Right lung (tissue), 5 donors: ENCODE data around the gene ITPKC. TPM values are rescaled to one million over a fixed set of nuclear protein-coding genes. Genes with fewer than 3 reads are reported as not detected.
"Not testable (repeated sequence)": the region's sequence is repeated elsewhere in the genome, so short reads cannot be mapped to it uniquely, and the experiment has no call there.

Source experiments
- DNase-seq, 2 donors: peaks; one replicate each; pipeline ENCODE4 v3.0.0-alpha.2; 2013
- polyA plus RNA-seq, 5 donors: library from polyadenylated mRNA; unstranded; fragments of 120-200 nt; gene quantifications; one replicate each; pipeline versions ENCODE4 v1.2.1 to v1.2.3, GENCODE V29; 2013; ENCODE audit warnings: inconsistent platforms in 1 of 5, low replicate concordance in 1 of 5; ENCODE audit not compliant: insufficient read length in 5 of 5, insufficient read depth in 1 of 5

ITPKC gene
- polyA plus RNA-seq, 5 donors: 9.4 to 14.5 (median 13.3) TPM

DNA sequence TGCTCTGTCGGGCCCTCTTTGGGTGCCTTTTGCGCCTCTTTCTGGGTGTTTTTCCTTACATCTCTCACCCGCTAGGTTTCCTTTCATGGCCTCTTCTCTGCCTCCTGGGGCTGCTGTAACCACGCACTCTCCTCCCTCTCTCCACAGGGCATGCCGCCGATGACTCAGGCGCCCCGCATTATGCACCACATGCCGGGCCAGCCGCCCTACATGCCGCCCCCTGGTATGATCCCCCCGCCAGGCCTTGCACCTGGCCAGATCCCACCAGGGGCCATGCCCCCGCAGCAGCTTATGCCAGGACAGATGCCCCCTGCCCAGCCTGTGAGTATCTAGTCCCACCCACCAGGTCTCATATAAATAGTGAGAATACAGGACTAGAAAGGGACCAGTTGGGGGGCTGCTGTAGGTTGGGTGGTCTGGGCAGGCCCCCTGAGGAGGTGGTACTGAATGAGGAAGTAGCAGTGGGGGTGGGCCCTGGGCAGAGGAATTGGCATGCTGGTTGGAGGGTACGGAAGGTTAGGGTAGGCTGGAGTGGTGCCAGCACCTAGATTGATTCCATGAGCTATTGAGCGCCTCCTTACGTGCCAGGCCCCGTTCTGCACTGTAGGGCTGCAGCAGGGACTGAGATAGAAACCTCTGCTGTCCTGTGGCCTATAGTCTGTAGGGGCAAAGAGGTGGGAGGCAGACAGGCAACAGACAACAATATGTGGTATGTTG lies 46.0 kb downstream of the ITPKC start:
- DNase-seq: no peak

DNA sequence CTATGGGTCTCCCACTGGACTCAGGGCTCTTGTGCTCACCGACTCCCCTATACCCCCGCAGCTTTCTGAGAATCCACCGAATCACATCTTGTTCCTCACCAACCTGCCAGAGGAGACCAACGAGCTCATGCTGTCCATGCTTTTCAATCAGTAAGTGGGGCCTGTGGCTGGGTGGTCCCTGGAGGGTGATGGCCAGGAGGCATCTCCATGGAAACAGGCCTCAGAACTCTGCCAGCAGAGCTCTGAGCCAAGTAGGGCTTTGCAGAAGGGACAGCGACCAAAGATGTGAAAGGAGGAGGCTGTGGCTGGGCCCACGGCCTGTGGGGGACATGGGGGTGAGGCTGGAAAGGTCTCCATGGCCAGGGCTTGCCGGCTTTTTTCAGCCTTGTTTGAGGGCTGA lies 46.6 kb downstream of the ITPKC start:
- DNase-seq: no peak

DNA sequence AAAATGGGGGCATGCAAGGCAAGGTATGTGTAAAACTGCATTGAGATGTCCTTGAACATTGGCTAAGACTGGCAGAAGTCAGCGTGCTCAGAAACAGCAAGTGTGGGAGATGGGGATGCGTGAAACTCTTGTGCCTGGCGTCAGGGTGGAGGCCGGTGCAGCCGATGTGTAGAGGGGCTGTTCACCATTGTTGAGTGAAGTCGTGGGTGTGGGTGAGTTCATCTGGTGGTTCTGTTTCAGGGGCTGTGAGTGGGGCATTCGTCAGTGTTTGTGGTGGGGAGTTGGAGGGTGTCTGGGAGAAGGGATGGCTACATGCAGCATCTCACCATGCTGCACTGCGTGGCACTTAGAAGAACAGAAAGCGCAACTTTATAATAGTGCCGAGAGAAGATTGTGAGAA lies 47.1 kb downstream of the ITPKC start:
- no peak for DNase-seq

DNA sequence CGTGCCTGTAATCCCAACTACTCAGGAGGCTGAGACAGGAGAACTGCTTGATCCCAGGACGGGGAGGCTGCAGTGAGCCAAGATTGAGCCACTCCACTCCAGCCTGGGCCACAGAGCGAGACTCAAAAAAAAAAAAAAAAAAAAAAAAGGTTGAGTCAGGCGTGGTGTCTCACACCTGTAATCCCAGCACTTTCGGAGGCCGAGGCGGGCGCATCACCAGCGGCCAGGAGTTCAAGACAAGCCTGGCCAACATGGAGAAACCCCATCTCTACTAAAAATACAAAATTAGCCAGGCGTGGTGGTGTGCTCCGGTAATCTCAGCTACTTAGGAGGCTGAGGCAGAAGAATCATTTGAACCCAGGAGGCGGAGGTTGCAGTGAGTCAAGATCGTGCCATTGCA lies 49.5 kb downstream of the ITPKC start:
- not testable (repeated sequence) for DNase-seq

DNA sequence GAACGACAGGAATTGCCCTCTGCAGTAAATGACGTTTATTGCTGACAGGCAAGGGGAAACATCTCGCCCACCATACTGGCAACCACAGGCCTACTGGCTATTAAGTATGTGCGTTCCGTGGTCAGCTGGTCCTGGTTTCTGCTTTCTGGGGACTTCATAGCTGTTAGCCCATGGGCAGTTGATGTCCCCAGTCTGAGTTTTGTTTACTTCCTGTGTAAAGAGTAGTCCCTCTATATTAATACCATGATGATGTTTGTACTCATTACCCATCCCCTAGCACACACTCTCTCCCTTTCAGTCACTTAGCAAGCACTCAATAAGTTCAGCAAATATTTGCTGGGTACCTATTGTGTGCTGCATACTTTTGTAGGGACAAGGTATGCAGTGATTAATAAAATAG lies 52.0 kb downstream of the ITPKC start:
- no peak for DNase-seq

DNA sequence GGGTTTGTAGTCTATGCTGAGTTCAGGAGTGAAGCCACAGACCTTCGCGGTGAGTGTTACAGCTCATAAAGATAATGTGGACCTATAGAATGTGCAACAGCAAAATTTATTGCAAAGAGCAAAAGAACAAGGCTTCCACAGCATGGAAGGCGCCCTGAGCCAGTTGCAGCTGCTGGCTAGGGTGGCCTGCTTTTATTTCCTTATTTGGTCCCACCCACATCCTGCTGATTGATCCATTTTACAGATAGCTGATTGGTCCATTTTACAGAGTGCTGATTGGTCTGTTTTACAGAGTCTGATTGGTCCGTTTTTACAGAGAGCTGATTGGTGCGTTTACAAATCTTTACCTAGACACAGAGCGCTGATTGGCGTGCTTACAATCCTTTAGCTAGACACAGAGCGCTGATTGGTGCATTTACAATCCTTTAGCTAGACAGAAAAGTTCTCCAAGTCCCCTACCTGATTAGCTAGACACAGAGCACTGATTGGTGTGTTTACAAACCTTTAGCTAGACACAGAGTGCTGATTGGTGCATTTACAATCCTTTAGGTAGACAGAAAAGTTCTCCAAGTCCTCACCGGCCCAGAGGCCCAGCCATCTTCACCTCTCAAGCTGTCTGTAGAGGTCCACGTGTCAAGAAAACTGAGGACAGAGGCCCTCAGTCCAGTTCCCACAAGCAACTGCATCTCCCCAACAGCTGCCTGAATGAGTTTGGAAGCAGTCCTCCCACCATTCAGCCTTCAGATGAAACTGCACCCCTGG lies 54.4 kb downstream of the ITPKC start:
- not testable (repeated sequence) for DNase-seq

DNA sequence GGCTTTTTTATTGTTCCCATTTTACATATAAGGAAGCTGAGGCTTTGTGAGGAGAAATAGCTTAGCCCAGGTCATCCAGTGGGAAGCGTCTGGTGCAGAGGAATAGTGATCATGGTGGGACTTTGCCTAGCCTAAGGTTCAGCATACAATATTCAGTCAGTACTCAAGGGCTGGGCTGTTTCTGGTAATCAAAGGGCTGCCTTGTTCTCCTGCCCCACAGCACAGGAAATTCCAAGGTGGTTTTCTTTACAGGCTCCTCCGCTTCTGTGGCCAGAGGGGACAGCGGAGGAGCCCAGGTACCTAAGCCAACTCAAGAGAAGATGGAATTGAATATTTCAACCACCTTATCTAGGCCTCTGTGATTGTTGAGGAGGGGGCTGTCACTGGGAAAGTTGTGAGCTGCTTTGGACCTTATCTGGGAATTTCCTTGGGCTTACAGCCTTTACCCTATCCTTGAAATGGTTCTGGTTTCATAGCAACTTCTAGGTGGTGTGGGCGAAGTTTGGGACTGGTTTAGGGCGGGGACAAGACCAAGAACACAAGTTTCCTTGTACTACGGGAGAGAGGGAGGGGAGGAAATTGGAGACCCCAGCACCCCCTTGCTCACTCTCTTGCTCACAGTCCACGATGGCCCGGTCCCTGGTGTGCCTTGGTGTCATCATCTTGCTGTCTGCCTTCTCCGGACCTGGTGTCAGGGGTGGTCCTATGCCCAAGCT lies 58.2 kb downstream of the ITPKC start, which contains the start of gene MIA:
TSS of gene MIA (plus strand) at position 606 of the 716 bp plus-strand sequence. CDS start at position 628, 22 bp downstream.
- DNase-seq: no peak

DNA sequence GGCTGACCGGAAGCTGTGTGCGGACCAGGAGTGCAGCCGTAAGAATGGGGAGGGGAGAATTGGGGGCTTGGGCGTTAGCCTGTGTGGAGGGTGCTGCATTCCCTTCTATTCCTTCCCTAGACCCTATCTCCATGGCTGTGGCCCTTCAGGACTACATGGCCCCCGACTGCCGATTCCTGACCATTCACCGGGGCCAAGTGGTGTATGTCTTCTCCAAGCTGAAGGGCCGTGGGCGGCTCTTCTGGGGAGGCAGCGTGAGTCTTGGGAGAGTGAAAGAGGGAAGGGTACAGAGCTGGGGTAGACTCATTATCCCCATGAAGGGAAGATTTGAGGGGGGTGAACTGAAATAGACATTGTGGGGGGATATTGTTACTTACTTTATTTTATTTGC lies 58.7 kb downstream of the ITPKC start:
- DNase-seq: no peak

DNA sequence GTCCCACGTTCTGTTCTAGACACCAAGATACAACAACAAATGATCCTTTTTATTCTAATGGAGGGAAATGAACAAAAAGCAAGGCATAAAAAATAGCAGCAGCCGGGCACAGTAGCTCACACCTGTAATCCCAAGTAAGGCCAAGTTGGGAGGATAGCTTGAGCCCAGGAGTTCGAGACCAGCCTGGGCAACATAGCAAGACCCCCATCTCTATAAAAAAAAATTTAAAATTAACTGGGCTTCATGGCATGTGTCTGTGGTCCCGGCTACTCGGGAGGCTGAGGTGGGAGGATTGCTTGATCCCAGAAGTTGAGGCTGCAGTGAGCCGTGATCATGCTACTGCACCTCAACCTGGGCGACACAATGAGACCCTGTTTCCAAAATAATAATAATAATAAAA lies 59.5 kb downstream of the ITPKC start:
- no peak for DNase-seq

DNA sequence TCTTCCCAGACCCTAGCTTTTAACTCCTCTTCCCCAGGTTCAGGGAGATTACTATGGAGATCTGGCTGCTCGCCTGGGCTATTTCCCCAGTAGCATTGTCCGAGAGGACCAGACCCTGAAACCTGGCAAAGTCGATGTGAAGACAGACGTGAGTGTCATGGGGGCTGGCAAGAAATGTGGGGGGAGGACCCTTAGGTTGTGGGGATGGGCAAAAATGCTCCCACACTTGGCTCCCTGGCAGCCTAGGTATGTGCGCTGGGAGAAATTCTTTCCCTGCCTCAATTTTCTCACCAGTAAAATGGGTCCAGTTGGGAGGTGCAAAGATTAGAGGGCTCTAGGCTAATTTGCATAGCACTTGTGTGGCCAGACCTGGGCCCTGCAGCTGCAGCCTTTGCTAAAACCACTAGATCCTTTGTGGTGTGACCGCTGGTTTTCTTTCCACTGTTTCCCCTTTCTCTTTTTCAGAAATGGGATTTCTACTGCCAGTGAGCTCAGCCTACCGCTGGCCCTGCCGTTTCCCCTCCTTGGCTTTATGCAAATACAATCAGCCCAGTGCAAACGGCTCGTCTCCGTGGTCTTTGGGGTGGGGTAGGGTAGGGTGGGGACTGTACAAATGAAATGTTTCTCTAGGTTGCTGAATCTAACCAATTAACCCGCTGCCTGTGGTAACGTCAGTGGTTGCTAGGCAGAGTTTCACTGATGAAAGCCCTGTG lies 60.2 kb downstream of the ITPKC start:
- peak; percentile 87 to 91 for DNase-seq

DNA sequence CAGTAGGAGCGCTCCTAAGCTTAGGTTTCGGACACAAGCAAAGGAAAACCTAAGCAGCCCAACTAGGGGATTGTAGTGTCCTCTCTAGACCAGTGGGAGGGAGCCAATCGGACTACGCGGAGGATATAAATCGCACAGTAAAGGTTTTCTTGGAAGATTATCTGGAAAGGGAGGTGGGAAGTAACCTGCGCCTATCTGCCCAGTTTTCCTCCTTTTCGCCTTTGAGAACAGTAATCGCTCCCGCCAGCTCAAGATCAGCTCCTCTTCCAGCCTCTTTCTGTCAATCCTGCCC lies 60.7 kb downstream of the ITPKC start:
- no peak for DNase-seq

DNA sequence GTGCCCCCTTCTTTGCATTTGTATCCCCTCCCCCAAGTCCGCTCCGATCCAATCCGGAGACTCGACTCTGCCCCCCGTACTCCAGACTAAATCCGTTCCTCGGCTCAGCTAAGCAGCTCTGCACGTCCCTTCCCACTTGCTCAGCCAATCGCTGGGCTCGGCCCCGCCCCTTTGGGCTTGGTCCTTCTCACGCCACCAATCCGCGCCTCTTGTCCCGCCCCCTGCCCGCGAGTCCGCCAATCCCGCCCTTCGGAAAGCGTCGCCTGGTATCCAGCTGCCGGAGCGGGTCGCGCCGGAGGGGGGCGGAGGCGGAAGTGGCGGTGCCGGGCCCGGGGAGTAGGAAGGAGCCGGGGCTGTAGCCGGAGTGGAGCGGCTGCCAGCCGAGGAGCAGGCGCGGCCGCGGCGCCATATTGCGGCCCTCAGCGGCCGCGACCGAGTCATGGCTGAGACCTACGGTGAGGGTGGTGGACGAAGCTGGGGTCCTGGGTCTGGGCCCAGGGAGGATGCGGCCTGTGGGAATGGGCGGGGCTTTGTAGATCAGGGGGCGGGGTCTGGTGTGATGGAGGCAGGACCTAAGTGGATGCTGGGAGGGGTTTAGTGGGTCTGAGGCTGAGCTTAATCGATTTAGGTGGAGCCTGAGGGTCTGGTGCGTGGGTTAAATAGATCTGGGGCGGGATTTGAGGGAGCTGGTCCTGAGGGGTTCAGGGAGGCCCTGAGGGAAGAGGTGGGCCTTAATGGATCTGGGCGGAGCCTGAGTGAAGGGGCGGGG lies 61.2 kb downstream of the ITPKC start, which contains the start of gene RAB4B:
TSS of gene RAB4B (plus strand) at position 311 of the 769 bp plus-strand sequence. CDS start at position 440, 129 bp downstream.
- peak; percentile 100 for DNase-seq

DNA sequence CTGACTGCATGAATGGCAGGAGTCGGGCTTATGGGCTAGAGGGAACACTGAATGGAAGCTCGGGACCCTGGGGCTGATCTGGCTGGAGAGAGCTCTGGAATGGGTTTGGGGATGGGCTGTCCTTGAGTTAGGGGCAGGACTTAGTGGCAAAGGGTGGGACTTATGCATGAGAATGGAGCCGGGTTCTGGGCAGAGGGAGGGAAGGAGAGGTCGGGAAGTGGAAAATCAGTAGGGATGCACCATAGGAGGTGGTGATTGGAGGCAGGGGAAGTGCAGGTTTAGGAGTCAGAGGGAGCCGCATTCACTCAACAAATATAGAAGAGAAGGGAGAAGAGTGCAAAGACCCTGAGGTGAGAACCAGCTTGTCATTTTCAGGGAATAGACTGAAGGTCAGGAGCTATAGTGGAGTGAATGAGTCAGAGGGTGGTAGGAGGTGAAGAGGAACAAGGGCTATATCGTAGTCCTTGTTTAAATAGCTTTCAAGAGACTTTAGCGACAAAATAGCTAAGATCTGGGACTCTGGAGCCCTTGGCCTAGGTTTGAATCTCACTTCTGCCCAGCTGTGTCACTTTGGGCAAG lies 61.9 kb downstream of the ITPKC start:
- no peak for DNase-seq

DNA sequence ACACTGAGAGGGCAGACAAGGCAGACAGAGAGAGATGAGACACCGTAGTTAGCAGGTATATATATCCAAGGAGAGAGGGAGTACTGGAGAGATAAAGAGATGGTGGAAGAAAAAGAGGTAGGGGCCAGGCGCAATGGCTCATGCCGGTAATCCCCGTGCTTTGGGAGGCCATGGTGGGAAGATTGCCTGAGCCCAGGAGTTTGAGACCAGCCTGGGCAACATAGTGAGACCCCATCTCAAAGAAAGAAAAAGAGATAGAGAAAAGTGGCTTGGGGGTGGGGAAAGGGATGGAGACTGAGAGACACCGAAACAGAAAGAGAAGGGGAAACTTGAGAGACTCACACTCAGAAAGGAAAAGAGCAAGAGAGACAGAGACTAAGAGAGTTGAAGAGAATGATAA lies 63.7 kb downstream of the ITPKC start:
- no peak for DNase-seq

DNA sequence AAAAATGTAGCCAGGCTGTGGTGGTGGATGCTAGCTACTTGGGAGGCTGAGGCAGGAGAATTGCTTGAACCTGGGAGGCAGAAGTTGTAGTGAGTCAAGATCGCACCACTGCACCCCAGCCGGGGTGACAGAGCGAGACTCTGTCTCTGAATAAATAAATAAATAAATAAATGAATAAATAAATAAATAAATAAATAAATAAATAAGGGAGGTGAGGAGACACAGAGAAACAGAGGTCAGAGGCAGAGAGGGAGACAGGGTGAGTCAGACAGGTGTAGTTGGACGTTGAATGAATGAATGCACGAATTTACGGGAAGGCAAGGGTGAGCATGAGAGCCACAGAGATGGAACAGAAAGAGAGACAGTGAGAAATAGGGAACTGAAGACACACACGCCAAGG lies 64.2 kb downstream of the ITPKC start:
- DNase-seq: no peak

DNA sequence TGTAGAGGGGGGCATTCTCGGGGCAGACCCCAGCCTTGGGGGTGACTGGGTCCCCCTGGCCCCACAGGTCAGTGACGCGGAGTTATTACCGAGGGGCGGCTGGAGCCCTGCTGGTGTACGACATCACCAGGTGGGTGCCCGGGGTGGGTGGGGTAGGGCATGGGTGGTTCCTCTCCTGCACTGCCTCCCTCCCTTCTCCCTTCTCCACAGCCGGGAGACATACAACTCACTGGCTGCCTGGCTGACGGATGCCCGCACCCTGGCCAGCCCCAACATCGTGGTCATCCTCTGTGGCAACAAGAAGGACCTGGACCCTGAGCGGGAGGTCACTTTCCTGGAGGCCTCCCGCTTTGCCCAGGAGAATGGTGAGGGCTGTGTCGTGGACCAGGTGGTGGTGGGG lies 66.8 kb downstream of the ITPKC start:
- no peak for DNase-seq

DNA sequence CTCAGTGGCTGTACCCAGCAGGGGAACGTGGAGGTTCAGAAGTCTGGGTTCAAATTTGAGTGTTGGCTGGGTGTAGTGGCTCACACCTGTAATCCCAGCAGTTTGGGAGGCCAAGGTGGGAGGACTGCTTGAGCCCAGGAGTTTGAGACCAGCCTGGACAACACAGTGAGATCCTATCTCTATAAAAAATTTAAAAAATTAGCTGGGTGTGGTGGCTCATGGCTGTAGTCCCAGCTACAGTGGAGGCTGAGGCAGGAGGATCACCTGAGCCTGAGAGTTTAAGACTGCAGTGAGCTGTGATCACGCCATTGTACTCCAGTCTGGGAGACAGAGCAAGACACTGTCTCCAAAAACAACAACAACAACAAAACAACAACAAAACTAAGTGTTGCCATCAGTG lies 67.2 kb downstream of the ITPKC start:
- not testable (repeated sequence) for DNase-seq

DNA sequence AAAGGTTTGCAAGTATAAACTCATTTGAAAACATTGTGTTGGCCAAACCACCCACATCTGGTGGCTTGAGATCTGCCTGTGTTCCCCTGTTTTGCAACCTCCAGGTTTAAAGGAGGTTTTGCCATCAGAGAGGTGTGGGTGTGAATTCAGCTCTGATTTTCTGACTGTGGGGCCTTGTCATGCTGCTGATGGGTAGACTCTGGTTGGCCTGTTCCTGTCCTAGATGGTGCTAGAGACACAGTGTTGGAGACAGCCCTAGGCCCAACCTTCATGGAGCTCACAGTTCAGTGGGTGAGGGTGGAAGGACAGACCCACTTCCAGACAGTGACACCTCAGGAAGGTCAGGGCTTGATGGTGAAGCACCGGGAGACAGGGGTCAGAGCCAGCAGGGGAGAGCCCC lies 68.6 kb downstream of the ITPKC start:
- DNase-seq: no peak

DNA sequence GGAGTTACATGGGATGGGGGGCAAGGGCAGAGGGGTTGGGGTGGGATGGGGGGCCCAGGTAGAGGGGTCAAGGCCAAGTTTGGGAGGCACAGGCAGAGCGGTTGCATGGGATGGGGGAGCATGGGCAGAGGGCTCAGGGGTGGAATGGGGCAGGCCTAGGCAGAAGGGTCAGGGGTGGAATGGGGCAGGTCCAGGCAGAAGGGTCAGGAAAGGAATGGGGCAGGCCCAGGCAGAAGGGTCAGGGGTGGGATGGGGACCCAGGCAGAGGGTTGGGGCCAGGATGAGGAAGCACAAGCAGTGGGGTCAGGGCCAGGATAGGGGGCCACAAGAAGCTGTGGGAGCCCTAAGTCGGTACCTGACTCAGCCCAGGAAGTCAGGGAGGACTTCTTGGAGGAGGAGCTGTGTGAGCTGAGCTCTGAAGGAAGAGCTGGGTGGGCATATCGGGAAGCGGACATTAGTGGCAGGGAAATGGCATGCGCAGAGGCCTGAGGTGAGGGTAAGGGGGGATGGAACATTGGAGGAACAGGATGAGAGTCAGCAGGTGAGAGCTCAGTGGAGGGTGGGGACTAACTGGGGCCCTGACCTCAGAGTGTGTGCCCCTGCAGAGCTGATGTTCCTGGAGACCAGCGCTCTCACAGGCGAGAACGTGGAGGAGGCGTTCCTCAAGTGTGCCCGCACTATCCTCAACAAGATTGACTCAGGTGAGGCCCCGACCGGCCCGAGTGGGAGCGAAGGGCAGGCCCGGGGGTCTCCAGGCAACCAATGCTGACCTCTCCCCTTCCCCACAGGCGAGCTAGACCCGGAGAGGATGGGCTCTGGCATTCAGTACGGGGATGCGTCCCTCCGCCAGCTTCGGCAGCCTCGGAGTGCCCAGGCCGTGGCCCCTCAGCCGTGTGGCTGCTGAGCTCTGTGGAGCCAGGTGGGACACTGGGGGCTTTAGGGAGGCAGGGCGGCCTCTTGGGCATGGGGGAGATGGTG lies 69.4 kb downstream of the ITPKC start:
- DNase-seq: no peak
